Spleen (tissue), 7 donors: Measurements from ENCODE around the gene P2RX1.

Experiments
- POLR2A ChIP-seq, 3 donors: fragments of 450-650 bp; IDR thresholded peaks; one replicate each; pipeline ENCODE4 v1.5.1; 2017; ENCODE audit warnings: antibody characterized with exemption in 3 of 3, mild to moderate bottlenecking in 1 of 3
- POLR2AphosphoS5 ChIP-seq, 3 donors: sonication (generic); formaldehyde crosslinking; IDR thresholded peaks; one replicate each; pipeline ENCODE4 v1.5.1; 2017; ENCODE audit warnings: antibody characterized with exemption in 3 of 3
- TF ChIP-seq, protein P1 (sequence below), 11 experiments: fragments of 200-600 bp in 7 of 11; fragments of 450-650 bp in 4 of 11; sonication (generic) in 4 of 11; IDR thresholded peaks in 8 of 11; conservative IDR thresholded peaks in 3 of 11; 1 replicate in 7 of 11; 2 replicates in 4 of 11; pipeline versions ENCODE4 v1.4.0 to v1.8.0; 2016 to 2021; ENCODE audit warnings: antibody characterized with exemption in 11 of 11, inconsistent platforms in 4 of 11, mild to moderate bottlenecking in 1 of 11
- donor health status: DM: no; HTN: no; CAD: no; lungs with moderate emphysema.
- donor health status: DM: no; HTN: no; CAD: no.
- donor health status: DM: no; HTN: no; CAD: no.

DNA sequence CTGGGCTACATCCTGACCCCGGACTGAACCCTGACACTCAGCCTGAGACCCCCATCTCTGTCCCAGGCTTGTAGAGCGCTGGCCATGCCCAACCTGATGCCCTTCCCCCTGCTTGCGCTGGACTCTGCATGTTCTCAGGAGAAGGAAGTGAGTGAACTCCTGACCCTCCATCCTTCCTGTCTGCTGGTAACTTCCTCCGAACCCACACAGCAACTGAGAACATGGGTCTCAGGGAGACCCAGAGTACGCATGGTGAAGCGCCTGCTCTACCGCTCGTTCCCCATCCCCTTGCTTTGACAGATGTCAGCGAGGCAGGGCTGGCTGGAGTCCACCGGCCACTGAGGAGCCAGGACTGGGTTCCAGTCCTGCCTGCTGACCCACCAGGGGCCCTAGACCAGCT lies 29.5 kb downstream of the P2RX1 start:
- TF ChIP-seq POLR2A (IDR thresholded peaks at IDR 0.05) (no peak), POLR2AphosphoS5 (IDR thresholded peaks at IDR 0.05) (peak; percentile 68 to 86 (median 70))
- TF ChIP-seq, protein P1, sequence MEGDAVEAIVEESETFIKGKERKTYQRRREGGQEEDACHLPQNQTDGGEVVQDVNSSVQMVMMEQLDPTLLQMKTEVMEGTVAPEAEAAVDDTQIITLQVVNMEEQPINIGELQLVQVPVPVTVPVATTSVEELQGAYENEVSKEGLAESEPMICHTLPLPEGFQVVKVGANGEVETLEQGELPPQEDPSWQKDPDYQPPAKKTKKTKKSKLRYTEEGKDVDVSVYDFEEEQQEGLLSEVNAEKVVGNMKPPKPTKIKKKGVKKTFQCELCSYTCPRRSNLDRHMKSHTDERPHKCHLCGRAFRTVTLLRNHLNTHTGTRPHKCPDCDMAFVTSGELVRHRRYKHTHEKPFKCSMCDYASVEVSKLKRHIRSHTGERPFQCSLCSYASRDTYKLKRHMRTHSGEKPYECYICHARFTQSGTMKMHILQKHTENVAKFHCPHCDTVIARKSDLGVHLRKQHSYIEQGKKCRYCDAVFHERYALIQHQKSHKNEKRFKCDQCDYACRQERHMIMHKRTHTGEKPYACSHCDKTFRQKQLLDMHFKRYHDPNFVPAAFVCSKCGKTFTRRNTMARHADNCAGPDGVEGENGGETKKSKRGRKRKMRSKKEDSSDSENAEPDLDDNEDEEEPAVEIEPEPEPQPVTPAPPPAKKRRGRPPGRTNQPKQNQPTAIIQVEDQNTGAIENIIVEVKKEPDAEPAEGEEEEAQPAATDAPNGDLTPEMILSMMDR (IDR thresholded peaks at IDR 0.05 in 8 of 11, conservative IDR thresholded peaks at IDR 0.05 in 3 of 11), result no peak
